Type B pancreatic cell (in vitro differentiated cells): Measurements from ENCODE around the gene PHETA2. TPM values are rescaled to one million over a fixed set of nuclear protein-coding genes. Genes with fewer than 3 reads are reported as not detected.
A peak's percentile ranks its signal among the peaks of the same experiment; 100 is the strongest.
"Not testable (repeated sequence)": the region's sequence is repeated elsewhere in the genome, so short reads cannot be mapped to it uniquely, and the experiment has no call there.

Source experiments
- DNase-seq: peaks from one replicate; pipeline ENCODE4 v3.0.0; 2021; ENCODE audit warnings: mixed read lengths; ENCODE audit not compliant: unreplicated experiment; ENCODE audit errors: extremely low spot score
- H3K27ac Mint-ChIP-seq: 2 replicates; pipeline ENCODE4 v1.8.0; 2021; ENCODE audit warnings: mild to moderate bottlenecking, mixed read lengths
- H3K27me3 Mint-ChIP-seq: 2 replicates; pipeline ENCODE4 v1.8.0; 2021; ENCODE audit warnings: mixed read lengths
- H3K36me3 Mint-ChIP-seq: 2 replicates; pipeline ENCODE4 v1.8.0; 2021; ENCODE audit warnings: mixed read lengths
- H3K4me1 Mint-ChIP-seq: one replicate; pipeline ENCODE4 v1.8.0; 2021; ENCODE audit warnings: mixed read lengths; ENCODE audit not compliant: unreplicated experiment
- H3K4me3 Mint-ChIP-seq: 2 replicates; pipeline ENCODE4 v1.8.0; 2021; ENCODE audit warnings: mild to moderate bottlenecking, mixed read lengths
- H3K9me3 Mint-ChIP-seq: 2 replicates; pipeline ENCODE4 v1.8.0; 2021; ENCODE audit warnings: mixed read lengths
- CTCF ChIP-seq: fragments of 200-600 bp; sonication (generic); conservative IDR thresholded peaks from 2 replicates; pipeline ENCODE4 v1.5.0; 2021; ENCODE audit warnings: antibody characterized with exemption, mild to moderate bottlenecking
- total RNA-seq: library from RNA; stranded (reverse); gene quantifications from 2 replicates; pipeline ENCODE4 v1.2.1, GENCODE V29; 2021; ENCODE audit warnings: low replicate concordance

Gene PHETA2
- total RNA-seq, 1 donor from 2014 or later: 4.1 TPM

- DNase-seq: peak; percentile 94
- no peaks in the 10 kb centered on the region for H3K27me3 Mint-ChIP-seq
- H3K27ac Mint-ChIP-seq: peak within 1 kb of the TSS; percentile 96
- TF ChIP-seq CTCF: no peak
- peaks cover 27% of the 10 kb centered on the region for H3K4me1 Mint-ChIP-seq
- H3K36me3 Mint-ChIP-seq: peaks cover 4% of the 10 kb centered on the region
- H3K9me3 Mint-ChIP-seq: no peaks in the 10 kb centered on the region
- H3K4me3 Mint-ChIP-seq: peak within 1 kb of the TSS; percentile 95
Measured at GRCh38 chr22:42070517-42071422, 3.3 kb upstream of the PHETA2 start, which contains the start of gene NAGA. Gene NAGA, minus strand, starts transcription at chr22:42070812. Its CDS starts 515 bp downstream, at chr22:42070297.

GRCh38 chr22:42071508-42071907 is 2.5 kb upstream of the PHETA2 start:
- Mint-ChIP-seq H3K27ac (peak overlapping the region; percentile 96), H3K4me1 (peaks cover 27% of the 10 kb centered on the region), H3K4me3 (peak overlapping the region; percentile 95)
- H3K27me3 Mint-ChIP-seq, H3K9me3 Mint-ChIP-seq, DNase-seq, H3K36me3 Mint-ChIP-seq: not testable (repeated sequence)

GRCh38 chr22:42072606-42073330 is 1.3 kb upstream of the PHETA2 start:
- peak overlapping the region; percentile 71 for H3K4me3 Mint-ChIP-seq
- H3K27ac Mint-ChIP-seq: peak overlapping the region; percentile 54

GRCh38 chr22:42073621-42074041 is 417 bp upstream of the PHETA2 start:
- Mint-ChIP-seq H3K36me3 (no peaks in the 10 kb centered on the region), H3K4me1 (peaks cover 28% of the 10 kb centered on the region), H3K4me3 (peak overlapping the region; percentile 71)

More at GRCh38 chr22:42072606-42073330, 1.3 kb upstream of the PHETA2 start:
- no peak for DNase-seq
- H3K27me3 Mint-ChIP-seq: no peaks in the 10 kb centered on the region
- no peaks in the 10 kb centered on the region for H3K36me3 Mint-ChIP-seq
- H3K4me1 Mint-ChIP-seq: peaks cover 27% of the 10 kb centered on the region
- no peak for TF ChIP-seq CTCF
- no peaks in the 10 kb centered on the region for H3K9me3 Mint-ChIP-seq

GRCh38 chr22:42074846-42075676 is 1.0 kb downstream of the PHETA2 start:
- Mint-ChIP-seq H3K4me1 (peaks cover 33% of the 10 kb centered on the region), H3K27ac (peak overlapping the region; percentile 89), H3K36me3 (no peaks in the 10 kb centered on the region), H3K9me3 (no peaks in the 10 kb centered on the region), H3K27me3 (no peaks in the 10 kb centered on the region), H3K4me3 (peak overlapping the region; percentile 64)
- DNase-seq: no peak
- no peak for TF ChIP-seq CTCF

More at GRCh38 chr22:42073621-42074041, 417 bp upstream of the PHETA2 start:
- TF ChIP-seq CTCF: no peak
- Mint-ChIP-seq H3K27ac (peak overlapping the region; percentile 54), H3K27me3 (no peaks in the 10 kb centered on the region), H3K9me3 (no peaks in the 10 kb centered on the region)
- DNase-seq: no peak
